IMR-90 (cell line): ENCODE data around the gene TEX101. TPM values are rescaled to one million over a fixed set of nuclear protein-coding genes. Genes with fewer than 3 reads are reported as not detected.

ENCODE experiments used
- ATAC-seq: fragments of 200-7000 bp; cut with Tn5 transposase; 2 replicates; pipeline ENCODE4 v1.9.1; 2020; ENCODE audit warnings: low read depth, mild to moderate bottlenecking, moderate library complexity
- BruUV-seq: library from RNA; stranded (reverse); fragments of 400-500 nt; replicated peaks from 2 replicates; lab custom pipeline; 2021; lab: Mats Ljungman, UMichigan
- CTCF ChIA-PET: fragments of 300-600 bp; formaldehyde crosslinking; extraction: SDS; loops from one replicate; lab custom pipeline; 2021; ENCODE audit warnings: antibody characterized with exemption; lab: Yijun Ruan, JAX
- POLR2A ChIA-PET: fragments of 300-600 bp; sonication (Branson Sonifier 250); formaldehyde crosslinking; loops from one replicate; lab custom pipeline; 2022; ENCODE audit warnings: antibody characterized with exemption; ENCODE audit not compliant: unreplicated experiment; lab: Charles Lee
- DNase-seq: peaks from one replicate; pipeline ENCODE4 v3.0.0; 2013
- H2AFZ ChIP-seq: replicated peaks from 2 replicates; pipeline ENCODE3; 2013; ENCODE audit warnings: low read length, mild to moderate bottlenecking; ENCODE audit not compliant: poor library complexity
- H2AK5ac ChIP-seq: 2 replicates; pipeline ENCODE4 v1.6.1; 2013; ENCODE audit warnings: low read depth, low read length, inconsistent platforms
- H2AK9ac ChIP-seq: replicated peaks from 2 replicates; pipeline ENCODE3; 2013; ENCODE audit warnings: mild to moderate bottlenecking, low read depth, low read length, moderate library complexity; ENCODE audit not compliant: poor library complexity
- H2BK120ac ChIP-seq: 2 replicates; pipeline ENCODE4 v1.6.1; 2013; ENCODE audit warnings: low read depth, low read length, inconsistent platforms
- H2BK15ac ChIP-seq: 3 replicates; pipeline ENCODE4 v1.6.1; 2013; ENCODE audit warnings: low read depth, low read length, inconsistent platforms
- H2BK20ac ChIP-seq: 2 replicates; pipeline ENCODE4 v1.6.1; 2013; ENCODE audit warnings: low read depth, mild to moderate bottlenecking, inconsistent platforms, low read length, moderate library complexity
- H2BK5ac ChIP-seq: 2 replicates; pipeline ENCODE4 v1.6.1; 2013; ENCODE audit warnings: mild to moderate bottlenecking, low read depth, low read length, inconsistent platforms; ENCODE audit not compliant: poor library complexity, severe bottlenecking
- H3K14ac ChIP-seq: replicated peaks from 2 replicates; pipeline ENCODE4 v1.6.1; 2013; ENCODE audit warnings: low read depth, low read length, inconsistent platforms
- H3K18ac ChIP-seq: 2 replicates; pipeline ENCODE4 v1.6.1; 2013; ENCODE audit warnings: low read depth, low read length, control low read depth
- H3K23ac ChIP-seq: 2 replicates; pipeline ENCODE4 v1.6.1; 2013; ENCODE audit warnings: low read depth, low read length, inconsistent platforms
- H3K27ac ChIP-seq: 2 replicates; pipeline ENCODE4 v1.5.1; 2013; ENCODE audit warnings: mild to moderate bottlenecking, control low read depth, low read length; ENCODE audit not compliant: insufficient read depth
- H3K27me3 ChIP-seq: 2 replicates; pipeline ENCODE4 v1.6.1; 2013; ENCODE audit warnings: low read length; ENCODE audit not compliant: control insufficient read depth, insufficient read depth
- H3K36me3 ChIP-seq: 2 replicates; pipeline ENCODE4 v1.6.1; 2013; ENCODE audit warnings: low read length, mixed read lengths; ENCODE audit not compliant: control insufficient read depth, insufficient read depth
- H3K4ac ChIP-seq: 2 replicates; pipeline ENCODE4 v1.6.1; 2013; ENCODE audit warnings: low read depth, low read length, inconsistent platforms
- H3K4me1 ChIP-seq: 2 replicates; pipeline ENCODE4 v1.6.1; 2013; ENCODE audit warnings: low read length, mixed read lengths; ENCODE audit not compliant: control insufficient read depth, insufficient read depth
- H3K4me2 ChIP-seq: 2 replicates; pipeline ENCODE4 v1.6.1; 2013; ENCODE audit warnings: low read depth, mild to moderate bottlenecking, control low read depth, low read length, moderate library complexity
- H3K4me3 ChIP-seq: 2 replicates; pipeline ENCODE4 v1.5.1; 2013; ENCODE audit warnings: low read depth, mild to moderate bottlenecking, control low read depth, low read length, moderate library complexity; ENCODE audit not compliant: insufficient read depth
- H3K56ac ChIP-seq: 2 replicates; pipeline ENCODE4 v1.6.1; 2013; ENCODE audit warnings: low read length, inconsistent platforms; ENCODE audit not compliant: insufficient read depth; ENCODE audit errors: extremely low read depth
- H3K79me1 ChIP-seq, 2 experiments: 2 replicates each; pipeline ENCODE4 v1.6.1; 2013; ENCODE audit warnings: low read length in 2 of 2, inconsistent platforms in 1 of 2, low read depth in 1 of 2
- H3K9ac ChIP-seq: 2 replicates; pipeline ENCODE4 v1.6.1; 2013; ENCODE audit warnings: low read depth, low read length, control low read depth
- H3K9me1 ChIP-seq: 2 replicates; pipeline ENCODE4 v1.6.1; 2013; ENCODE audit warnings: low read length, inconsistent platforms; ENCODE audit not compliant: insufficient read depth
- H3K9me3 ChIP-seq: 2 replicates; pipeline ENCODE4 v1.6.1; 2013; ENCODE audit warnings: low read length; ENCODE audit not compliant: control insufficient read depth, insufficient read depth
- H4K20me1 ChIP-seq: 2 replicates; pipeline ENCODE4 v1.6.1; 2013; ENCODE audit warnings: low read length, inconsistent platforms; ENCODE audit not compliant: insufficient read depth
- H4K5ac ChIP-seq: 2 replicates; pipeline ENCODE4 v1.6.1; 2013; ENCODE audit warnings: mild to moderate bottlenecking, low read depth, low read length, control low read depth
- H4K8ac ChIP-seq, 2 experiments: 2 replicates each; pipeline ENCODE4 v1.6.1; 2013; ENCODE audit warnings: low read depth in 2 of 2, low read length in 2 of 2, control low read depth in 1 of 2, inconsistent platforms in 1 of 2
- H4K91ac ChIP-seq: 2 replicates; pipeline ENCODE4 v1.6.1; 2013; ENCODE audit warnings: low read depth, low read length, inconsistent platforms; ENCODE audit not compliant: insufficient read depth
- BHLHE40 ChIP-seq: fragments of 150-350 bp; IDR thresholded peaks from 2 replicates; pipeline ENCODE4 v1.6.1; 2016; ENCODE audit warnings: mild to moderate bottlenecking, low read depth, low read length
- CEBPB ChIP-seq: IDR thresholded peaks from 2 replicates; pipeline ENCODE4 v1.6.1; 2012; ENCODE audit warnings: low read depth, low read length, improper control_type of control experiment
- CHD1 ChIP-seq: IDR thresholded peaks from 2 replicates; pipeline ENCODE4 v1.6.1; 2012; ENCODE audit warnings: low read depth, low read length, improper control_type of control experiment
- MAFK ChIP-seq: IDR thresholded peaks from 2 replicates; pipeline ENCODE4 v1.6.1; 2012; ENCODE audit warnings: low read depth, low read length, improper control_type of control experiment
- MAZ ChIP-seq: IDR thresholded peaks from 2 replicates; pipeline ENCODE4 v1.6.1; 2012; ENCODE audit warnings: low read depth, mild to moderate bottlenecking, low read length, improper control_type of control experiment, moderate library complexity, borderline replicate concordance
- MXI1 ChIP-seq: IDR thresholded peaks from 2 replicates; pipeline ENCODE4 v1.6.1; 2012; ENCODE audit warnings: low read depth, mild to moderate bottlenecking, low read length, moderate library complexity, borderline replicate concordance
- NFE2L2 ChIP-seq: fragments of 150-350 bp; IDR thresholded peaks from 2 replicates; pipeline ENCODE4 v1.6.1; 2016; ENCODE audit warnings: low read depth, mild to moderate bottlenecking, low read length
- POLR2A ChIP-seq: IDR thresholded peaks from 2 replicates; pipeline ENCODE4 v1.6.1; 2012; ENCODE audit warnings: mild to moderate bottlenecking, low read depth, low read length
- RAD21 ChIP-seq: IDR thresholded peaks from 2 replicates; pipeline ENCODE4 v1.6.1; 2012; ENCODE audit warnings: low read length, improper control_type of control experiment
- RCOR1 ChIP-seq: IDR thresholded peaks from 2 replicates; pipeline ENCODE4 v1.6.1; 2012; ENCODE audit warnings: mild to moderate bottlenecking, low read length, improper control_type of control experiment; ENCODE audit not compliant: insufficient replicate concordance
- RFX5 ChIP-seq: IDR thresholded peaks from 2 replicates; pipeline ENCODE4 v1.8.0; 2012; ENCODE audit warnings: low read depth, mild to moderate bottlenecking, low read length, moderate library complexity
- SMC3 ChIP-seq: fragments of 150-350 bp; IDR thresholded peaks from 2 replicates; pipeline ENCODE4 v1.6.1; 2016; ENCODE audit warnings: low read depth, mild to moderate bottlenecking, antibody characterized with exemption, low read length, moderate library complexity
- WGBS, 2 experiments: methylation state at CpG; one replicate each; pipeline versions ENCODE4 v1.1.5 to v1.1.7; 2013; ENCODE audit warnings: missing lambda C conversion rate in 2 of 2; ENCODE audit not compliant: insufficient read length in 1 of 2; ENCODE audit errors: extremely low coverage in 2 of 2; 5-methylcytosine and 5-hydroxymethylcytosine counted together
- dilution Hi-C: fragments of 300-500 bp; cut with HindIII; formaldehyde crosslinking; loops from one replicate; pipeline ENCODE4 v1.14.3; 2018; ENCODE audit warnings: low sequenced_read_pairs; ENCODE audit not compliant: unreplicated experiment
- in situ Hi-C: fragments of 300-500 bp; cut with MboI; formaldehyde crosslinking; loops from 3 replicates; pipeline ENCODE4 v1.14.3; 2019; ENCODE audit warnings: low sequenced_read_pairs, inconsistent platforms, mixed read lengths
- intact Hi-C: fragments of 100-400 bp; cut with micrococcal nuclease; formaldehyde crosslinking; loops from 2 replicates; pipeline ENCODE4 v1.10.0; 2022
- polyA plus RNA-seq, 3 experiments: library from polyadenylated mRNA; depleted of rRNA; stranded (reverse); fragments of >200 nt; gene quantifications; 2 replicates each; pipeline ENCODE4 v1.2.3, GENCODE V29; 2012; ENCODE audit warnings: low replicate concordance in 1 of 3
- total RNA-seq: library from RNA; depleted of rRNA; stranded (reverse); fragments of >200 nt; gene quantifications from 2 replicates; pipeline ENCODE4 v1.2.3, GENCODE V29; 2012
- TF ChIP-seq, protein P1 (sequence below): conservative IDR thresholded peaks from 2 replicates; pipeline ENCODE4 v1.5.1; 2012; ENCODE audit warnings: mild to moderate bottlenecking, low read depth, low read length, improper control_type of control experiment
- TF ChIP-seq, protein P2 (sequence below): fragments of 150-350 bp; IDR thresholded peaks from 2 replicates; pipeline ENCODE4 v1.6.1; 2017; ENCODE audit warnings: mild to moderate bottlenecking, antibody characterized with exemption, low read length, low read depth
- TF ChIP-seq, protein P3 (sequence below): fragments of 150-350 bp; IDR thresholded peaks from 2 replicates; pipeline ENCODE4 v1.6.1; 2016; ENCODE audit warnings: low read depth, mild to moderate bottlenecking, low read length, moderate library complexity, borderline replicate concordance

TEX101 gene
- total and polyA plus RNA-seq, 2 of the 4 experiments (the other 2 are of a cell fraction) = not detected

DNA sequence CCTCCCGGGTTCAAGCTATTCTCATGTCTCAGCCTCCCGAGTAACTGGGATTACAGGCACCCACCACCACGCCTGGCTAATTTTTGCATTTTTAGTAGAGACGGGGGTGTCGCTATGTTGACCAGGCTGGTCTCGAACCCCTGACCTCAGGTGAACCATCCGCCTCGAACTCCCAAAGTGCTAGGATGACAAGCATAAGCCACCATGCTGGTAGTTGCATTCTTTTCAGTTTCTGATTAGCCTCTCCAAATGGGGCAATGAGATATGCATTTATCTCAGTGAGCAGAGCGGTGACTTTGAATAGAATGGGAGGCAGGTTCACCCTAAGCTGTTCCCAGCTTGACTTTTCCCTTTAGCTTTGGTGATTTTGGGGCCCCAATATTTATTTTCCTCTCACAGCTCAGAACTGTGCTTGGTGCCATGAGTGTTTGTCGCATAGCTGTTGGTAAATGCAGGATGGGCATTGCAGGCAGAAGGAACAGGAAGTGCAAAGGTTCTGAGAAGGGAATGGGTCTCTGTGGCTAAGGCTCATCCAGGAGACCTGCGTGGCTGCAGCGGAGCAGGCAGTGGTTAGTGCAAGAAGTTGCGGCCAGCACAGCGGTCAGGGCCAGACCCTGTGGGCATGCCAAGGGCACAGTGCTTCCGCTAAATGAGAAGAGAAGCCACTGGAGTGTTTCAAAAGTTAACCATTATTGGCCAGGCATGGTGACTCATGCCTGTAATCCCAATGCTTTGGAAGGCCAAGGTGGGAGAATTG is 30.0 kb downstream of the TEX101 start:
- 86% methylated on average over 6 of the region's 15 CpGs; no CpG with 5 or more reads in 1 of the 2 experiments for WGBS, 2 experiments
- Histone ChIP-seq H3K9ac (no peak overlapping the region), H2BK15ac (no peak overlapping the region), H2BK20ac (no peak overlapping the region), H3K23ac (no peak overlapping the region), H3K9me3 (peaks cover under 1% of the 10 kb centered on the region; the same call in 1 of the 2 replicates), H2AFZ (no peak overlapping the region), H3K14ac (no peak overlapping the region), H2BK5ac (no peak overlapping the region), H4K91ac (no peak overlapping the region), H3K27ac (no peak overlapping the region), H3K4me3 (no peak overlapping the region), H4K8ac (no peak overlapping the region), H2AK9ac (no peak overlapping the region), H3K18ac (no peak overlapping the region), H3K4me1 (no peaks in the 10 kb centered on the region), H3K56ac (no peak overlapping the region), H2BK120ac (no peak overlapping the region), H3K36me3 (no peaks in the 10 kb centered on the region), H3K79me1 (no peaks in the 10 kb centered on the region), H3K4me2 (no peak overlapping the region), H3K4ac (no peak overlapping the region), H3K9me1 (no peaks in the 10 kb centered on the region), H4K5ac (no peak overlapping the region), H2AK5ac (no peak overlapping the region; the same call in 1 of the 2 replicates), H4K20me1 (no peaks in the 10 kb centered on the region), H3K27me3 (no peaks in the 10 kb centered on the region)
- ATAC-seq (no peak), DNase-seq (no peak)
- no TSS peak for BruUV-seq
- intact Hi-C loops (loop anchor here (10.0 kb wide), 1 partner anchor 360 kb away; the partner anchor contains the start of gene LYPD5), in situ Hi-C loops (loop anchor here (5.0 kb wide), 1 partner anchor 78 kb away; no protein-coding TSS in a partner anchor), dilution Hi-C loops (no loop called here)
- ChIA-PET CTCF (interaction anchor here (2.2 kb wide), 1 partner anchor 75 kb away, joined by 7 read pairs; no protein-coding TSS in a partner anchor), POLR2A (no interaction called here)
- no peak for TF ChIP-seq MAFK
- TF ChIP-seq NFE2L2 = no peak
- no peak for TF ChIP-seq CHD1
- TF ChIP-seq, protein P1, sequence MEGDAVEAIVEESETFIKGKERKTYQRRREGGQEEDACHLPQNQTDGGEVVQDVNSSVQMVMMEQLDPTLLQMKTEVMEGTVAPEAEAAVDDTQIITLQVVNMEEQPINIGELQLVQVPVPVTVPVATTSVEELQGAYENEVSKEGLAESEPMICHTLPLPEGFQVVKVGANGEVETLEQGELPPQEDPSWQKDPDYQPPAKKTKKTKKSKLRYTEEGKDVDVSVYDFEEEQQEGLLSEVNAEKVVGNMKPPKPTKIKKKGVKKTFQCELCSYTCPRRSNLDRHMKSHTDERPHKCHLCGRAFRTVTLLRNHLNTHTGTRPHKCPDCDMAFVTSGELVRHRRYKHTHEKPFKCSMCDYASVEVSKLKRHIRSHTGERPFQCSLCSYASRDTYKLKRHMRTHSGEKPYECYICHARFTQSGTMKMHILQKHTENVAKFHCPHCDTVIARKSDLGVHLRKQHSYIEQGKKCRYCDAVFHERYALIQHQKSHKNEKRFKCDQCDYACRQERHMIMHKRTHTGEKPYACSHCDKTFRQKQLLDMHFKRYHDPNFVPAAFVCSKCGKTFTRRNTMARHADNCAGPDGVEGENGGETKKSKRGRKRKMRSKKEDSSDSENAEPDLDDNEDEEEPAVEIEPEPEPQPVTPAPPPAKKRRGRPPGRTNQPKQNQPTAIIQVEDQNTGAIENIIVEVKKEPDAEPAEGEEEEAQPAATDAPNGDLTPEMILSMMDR = no peak
- no peak for TF ChIP-seq POLR2A
- no peak for TF ChIP-seq RCOR1
- TF ChIP-seq, protein P2, sequence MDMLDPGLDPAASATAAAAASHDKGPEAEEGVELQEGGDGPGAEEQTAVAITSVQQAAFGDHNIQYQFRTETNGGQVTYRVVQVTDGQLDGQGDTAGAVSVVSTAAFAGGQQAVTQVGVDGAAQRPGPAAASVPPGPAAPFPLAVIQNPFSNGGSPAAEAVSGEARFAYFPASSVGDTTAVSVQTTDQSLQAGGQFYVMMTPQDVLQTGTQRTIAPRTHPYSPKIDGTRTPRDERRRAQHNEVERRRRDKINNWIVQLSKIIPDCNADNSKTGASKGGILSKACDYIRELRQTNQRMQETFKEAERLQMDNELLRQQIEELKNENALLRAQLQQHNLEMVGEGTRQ = no peak
- TF ChIP-seq CEBPB = no peak
- TF ChIP-seq, protein P3, sequence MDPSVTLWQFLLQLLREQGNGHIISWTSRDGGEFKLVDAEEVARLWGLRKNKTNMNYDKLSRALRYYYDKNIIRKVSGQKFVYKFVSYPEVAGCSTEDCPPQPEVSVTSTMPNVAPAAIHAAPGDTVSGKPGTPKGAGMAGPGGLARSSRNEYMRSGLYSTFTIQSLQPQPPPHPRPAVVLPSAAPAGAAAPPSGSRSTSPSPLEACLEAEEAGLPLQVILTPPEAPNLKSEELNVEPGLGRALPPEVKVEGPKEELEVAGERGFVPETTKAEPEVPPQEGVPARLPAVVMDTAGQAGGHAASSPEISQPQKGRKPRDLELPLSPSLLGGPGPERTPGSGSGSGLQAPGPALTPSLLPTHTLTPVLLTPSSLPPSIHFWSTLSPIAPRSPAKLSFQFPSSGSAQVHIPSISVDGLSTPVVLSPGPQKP = no peak
- TF ChIP-seq RFX5 = no peak
- TF ChIP-seq MXI1 = no peak
- no peak for TF ChIP-seq SMC3
- TF ChIP-seq RAD21 = no peak
- TF ChIP-seq BHLHE40 = no peak
- no peak for TF ChIP-seq MAZ
